Kidney (tissue), 14 donors: ENCODE data around the gene ZIC2. TPM values are rescaled to one million over a fixed set of nuclear protein-coding genes. Genes with fewer than 3 reads are reported as not detected.

ENCODE experiments used
- DNase-seq, 5 donors: peaks; one replicate each; pipeline ENCODE4 v3.0.0-alpha.2; 2013 to 2020
- FAIRE-seq: peaks from 2 replicates; lab custom pipeline; 2012; peaks lifted over from hg19 to GRCh38; lab: Jason Lieb, UNC
- H3K27ac ChIP-seq, 2 donors: one replicate each; pipeline ENCODE4 v1.7.0; 2013; ENCODE audit warnings: low read depth in 2 of 2, low read length in 2 of 2, inconsistent platforms in 1 of 2
- H3K27me3 ChIP-seq: one replicate; pipeline ENCODE4 v1.7.1; 2013; ENCODE audit warnings: low read length, inconsistent platforms; ENCODE audit not compliant: control insufficient read depth, insufficient read depth
- H3K36me3 ChIP-seq, 3 donors: one replicate each; pipeline versions ENCODE4 v1.7.0 to v1.7.1; 2013; ENCODE audit warnings: low read length in 3 of 3, control low read depth in 1 of 3, inconsistent platforms in 1 of 3; ENCODE audit not compliant: insufficient read depth in 3 of 3, control insufficient read depth in 2 of 3
- H3K4me1 ChIP-seq, 3 donors: one replicate each; pipeline versions ENCODE4 v1.7.0 to v1.7.1; 2013; ENCODE audit warnings: low read length in 3 of 3, inconsistent platforms in 1 of 3, low read depth in 1 of 3; ENCODE audit not compliant: control insufficient read depth in 2 of 3, insufficient read depth in 2 of 3
- H3K4me3 ChIP-seq, 3 donors: one replicate each; pipeline versions ENCODE4 v1.7.0 to v1.8.1; 2013; ENCODE audit warnings: low read length in 3 of 3, control low read depth in 1 of 3, inconsistent platforms in 1 of 3
- H3K9ac ChIP-seq, 3 donors: one replicate each; pipeline versions ENCODE4 v1.7.0 to v1.7.1; 2013; ENCODE audit warnings: low read length in 3 of 3, control low read depth in 1 of 3, inconsistent platforms in 1 of 3
- H3K9me3 ChIP-seq, 3 donors: one replicate each; pipeline versions ENCODE4 v1.7.0 to v1.7.1; 2013; ENCODE audit warnings: low read length in 3 of 3, control low read depth in 1 of 3, inconsistent platforms in 1 of 3; ENCODE audit not compliant: control insufficient read depth in 2 of 3, insufficient read depth in 1 of 3
- intact Hi-C: fragments of 100-400 bp; cut with DNase I; formaldehyde crosslinking; loops from one replicate; pipeline ENCODE4 v1.11.1; 2022
- polyA plus RNA-seq: library from polyadenylated mRNA; stranded (reverse); fragments of 350-450 nt; fragmentation: Illumina TruSeq; extraction: RNeasy Lipid Tissue Mini Kit (QIAGEN cat#74804); gene quantifications from one replicate; pipeline ENCODE4 v1.2.3, GENCODE V29; 2014; ENCODE audit warnings: low read depth, low replicate concordance; ENCODE audit not compliant: insufficient read depth
- total RNA-seq: library from RNA; stranded (reverse); fragmentation: NEBNext Ultra II Directional; extraction: Animal tissue kit (Norgen Biotek cat#: 25700); gene quantifications from one replicate; pipeline ENCODE4 v1.2.1, GENCODE V29; 2021
- TF ChIP-seq, protein P1 (sequence below): IDR thresholded peaks from 3 replicates; pipeline ENCODE4 v1.5.1; 2012; ENCODE audit warnings: mild to moderate bottlenecking, moderate library complexity, borderline replicate concordance; ENCODE audit not compliant: insufficient read depth; ENCODE audit errors: extremely low read depth
- donor health status: control.
- donor health status: control.
- donor health status: control.
- donor health status: control.
- donor health status: control.
- donor health status: DM: yes; HTN: yes; CAD: no.
- donor health status: Normal renal cell carcinoma (clear cell type).

The ZIC2 gene
- total and polyA plus RNA-seq, 2 donors from 2014 or later: 0.13 to 1.4 TPM

DNA sequence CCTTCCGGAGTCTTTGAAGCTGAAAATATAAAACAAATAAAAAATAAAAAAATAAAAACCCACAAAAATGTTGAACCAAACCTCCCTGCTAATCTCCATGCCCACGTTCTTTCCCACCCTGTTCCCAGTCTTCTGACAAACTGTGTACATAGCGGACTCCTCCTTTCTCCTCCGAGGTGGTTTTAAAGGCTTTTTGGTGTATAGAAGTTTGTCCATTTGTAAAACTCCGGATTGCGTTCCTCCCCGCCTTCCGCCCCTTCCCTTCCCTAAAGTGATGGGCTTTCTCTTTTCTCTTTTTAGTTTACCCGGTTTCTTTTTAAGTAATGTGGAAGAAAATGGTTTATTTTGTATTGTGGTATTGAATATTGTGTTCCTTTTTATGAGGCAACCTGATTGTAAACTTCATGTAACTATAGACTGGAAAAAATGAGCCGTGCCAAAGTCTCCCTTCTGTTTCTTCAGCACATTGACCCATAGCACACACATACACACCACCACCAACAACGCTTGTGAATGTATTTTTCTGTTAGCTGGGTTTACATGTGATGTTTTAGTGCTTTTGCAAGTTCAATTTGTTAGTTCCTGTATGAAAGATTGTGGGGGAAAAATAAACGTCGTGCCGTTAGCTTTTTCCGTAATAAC lies 4.4 kb downstream of the ZIC2 start:
- H3K36me3 ChIP-seq: no peaks in the 10 kb centered on the region
- intact Hi-C loops: no loop called here
- TF ChIP-seq, protein P1, sequence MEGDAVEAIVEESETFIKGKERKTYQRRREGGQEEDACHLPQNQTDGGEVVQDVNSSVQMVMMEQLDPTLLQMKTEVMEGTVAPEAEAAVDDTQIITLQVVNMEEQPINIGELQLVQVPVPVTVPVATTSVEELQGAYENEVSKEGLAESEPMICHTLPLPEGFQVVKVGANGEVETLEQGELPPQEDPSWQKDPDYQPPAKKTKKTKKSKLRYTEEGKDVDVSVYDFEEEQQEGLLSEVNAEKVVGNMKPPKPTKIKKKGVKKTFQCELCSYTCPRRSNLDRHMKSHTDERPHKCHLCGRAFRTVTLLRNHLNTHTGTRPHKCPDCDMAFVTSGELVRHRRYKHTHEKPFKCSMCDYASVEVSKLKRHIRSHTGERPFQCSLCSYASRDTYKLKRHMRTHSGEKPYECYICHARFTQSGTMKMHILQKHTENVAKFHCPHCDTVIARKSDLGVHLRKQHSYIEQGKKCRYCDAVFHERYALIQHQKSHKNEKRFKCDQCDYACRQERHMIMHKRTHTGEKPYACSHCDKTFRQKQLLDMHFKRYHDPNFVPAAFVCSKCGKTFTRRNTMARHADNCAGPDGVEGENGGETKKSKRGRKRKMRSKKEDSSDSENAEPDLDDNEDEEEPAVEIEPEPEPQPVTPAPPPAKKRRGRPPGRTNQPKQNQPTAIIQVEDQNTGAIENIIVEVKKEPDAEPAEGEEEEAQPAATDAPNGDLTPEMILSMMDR: no peak
- no peak overlapping the region for H3K9ac ChIP-seq
- no peak overlapping the region for H3K27ac ChIP-seq
- no peak for FAIRE-seq
- H3K4me1 ChIP-seq: peaks cover 0 to 2% (median 0%) of the 10 kb centered on the region in 3 donors
- H3K9me3 ChIP-seq: peaks cover 0 to 2% (median 0%) of the 10 kb centered on the region in 3 donors
- H3K27me3 ChIP-seq: peaks cover 69% of the 10 kb centered on the region
- H3K4me3 ChIP-seq: no peak overlapping the region
- peak in 2 of 5 donors; percentile 16 to 52 for DNase-seq

DNA sequence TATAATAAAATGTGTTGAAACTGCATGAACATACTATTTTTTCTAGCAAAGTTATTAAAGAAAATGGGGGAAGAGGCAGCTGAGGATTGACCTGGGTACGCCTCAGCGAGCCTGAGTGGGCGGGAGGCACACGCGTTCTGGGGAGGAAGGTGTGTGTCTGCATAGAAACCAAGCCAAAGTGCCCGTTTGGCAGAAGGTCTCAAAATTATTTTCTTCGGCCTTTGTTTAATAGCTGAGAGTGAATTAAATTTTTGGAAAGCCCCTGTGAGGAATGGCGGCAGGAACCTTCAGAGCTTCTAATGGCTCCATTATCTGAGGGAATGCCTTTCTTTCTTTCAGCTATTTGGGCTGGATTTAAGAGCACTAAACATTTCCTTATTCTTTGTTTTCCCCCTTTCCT lies 5.2 kb downstream of the ZIC2 start:
- Histone ChIP-seq H3K27ac (no peak overlapping the region), H3K9ac (no peak overlapping the region), H3K9me3 (peaks cover 0 to 2% (median 0%) of the 10 kb centered on the region in 3 donors), H3K4me1 (peaks cover 0 to 2% (median 0%) of the 10 kb centered on the region in 3 donors), H3K36me3 (no peaks in the 10 kb centered on the region), H3K27me3 (peaks cover 73% of the 10 kb centered on the region), H3K4me3 (no peak overlapping the region)
- DNase-seq (peak in 2 of 5 donors; percentile 15 to 51), FAIRE-seq (no peak)
- TF ChIP-seq, protein P1: no peak
- intact Hi-C loops: no loop called here

DNA sequence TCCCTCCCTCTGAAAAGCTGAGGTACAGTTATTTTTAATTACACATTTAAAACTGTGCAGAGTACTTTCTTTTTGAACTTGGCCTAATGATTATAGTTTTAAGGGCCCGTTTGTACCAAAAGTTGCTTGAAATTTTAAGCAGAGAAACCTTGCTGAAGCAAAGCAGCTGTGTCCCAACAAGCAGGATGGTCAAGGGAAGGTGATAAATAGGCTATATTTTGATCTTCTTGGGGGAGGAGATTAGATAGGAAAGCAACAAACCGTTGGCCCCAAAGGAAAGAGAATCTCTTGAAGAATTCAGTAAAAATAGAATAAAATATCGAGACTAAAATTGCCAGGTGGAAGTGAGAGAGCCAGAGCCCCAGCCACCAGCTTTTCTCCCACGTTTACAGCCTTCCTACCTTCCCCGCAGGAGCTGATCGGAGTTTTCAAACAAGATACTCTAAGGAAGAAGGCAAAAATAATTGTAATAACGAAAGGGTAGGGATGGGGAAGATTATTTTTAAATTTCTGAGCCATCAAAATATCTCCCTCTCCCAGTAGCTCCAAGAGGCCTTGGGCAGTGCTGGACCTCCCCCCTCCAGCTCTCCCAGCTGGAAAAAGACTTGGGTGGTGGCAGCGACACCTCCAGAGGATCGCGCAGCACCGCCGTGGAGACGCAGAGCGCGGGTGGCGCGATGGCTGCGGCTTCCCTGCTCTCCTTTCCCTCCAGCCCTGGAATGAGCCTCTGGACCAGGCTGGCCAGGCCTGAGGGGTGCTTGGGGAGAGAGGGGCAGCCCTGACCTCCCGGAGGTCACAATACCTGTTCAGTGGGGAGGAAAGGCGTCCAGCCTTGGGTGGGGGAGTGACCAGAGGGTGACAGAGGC lies 5.8 kb downstream of the ZIC2 start:
- H3K36me3 ChIP-seq: no peaks in the 10 kb centered on the region
- peaks cover 79% of the 10 kb centered on the region for H3K27me3 ChIP-seq
- H3K9ac ChIP-seq: no peak overlapping the region
- H3K4me1 ChIP-seq: no peaks in the 10 kb centered on the region
- H3K27ac ChIP-seq: no peak overlapping the region
- no peak for FAIRE-seq
- H3K4me3 ChIP-seq: no peak overlapping the region
- peak in 3 of 5 donors; percentile 16 to 55 (median 52) for DNase-seq
- intact Hi-C loops: no loop called here
- H3K9me3 ChIP-seq: peaks cover 0 to 2% (median 0%) of the 10 kb centered on the region in 3 donors
- TF ChIP-seq, protein P1: no peak
